Skeletal muscle tissue (tissue), 4 donors: Measurements from ENCODE around the gene IFNGR2. TPM values are rescaled to one million over a fixed set of nuclear protein-coding genes. Genes with fewer than 3 reads are reported as not detected.

Experiments
- H3K27ac ChIP-seq: one replicate; pipeline ENCODE4 v1.7.0; 2013; ENCODE audit warnings: mild to moderate bottlenecking, low read depth, low read length, inconsistent platforms
- H3K27me3 ChIP-seq, 3 donors: one replicate each; pipeline ENCODE4 v1.7.0; 2013; ENCODE audit warnings: low read length in 3 of 3; ENCODE audit not compliant: control insufficient read depth in 3 of 3, insufficient read depth in 3 of 3
- H3K36me3 ChIP-seq, 3 donors: one replicate each; pipeline ENCODE4 v1.7.0; 2013; ENCODE audit warnings: low read length in 3 of 3; ENCODE audit not compliant: control insufficient read depth in 3 of 3, insufficient read depth in 3 of 3
- H3K4me1 ChIP-seq, 3 donors: one replicate each; pipeline ENCODE4 v1.7.0; 2013; ENCODE audit warnings: low read length in 3 of 3, mild to moderate bottlenecking in 3 of 3; ENCODE audit not compliant: control insufficient read depth in 3 of 3, insufficient read depth in 3 of 3
- H3K4me3 ChIP-seq, 3 donors: one replicate each; pipeline ENCODE4 v1.7.0; 2013; ENCODE audit warnings: low read length in 3 of 3
- H3K9ac ChIP-seq, 3 donors: one replicate each; pipeline ENCODE4 v1.7.0; 2013; ENCODE audit warnings: low read length in 3 of 3, mild to moderate bottlenecking in 3 of 3, moderate library complexity in 2 of 3, low read depth in 1 of 3
- H3K9me3 ChIP-seq, 3 donors: one replicate each; pipeline ENCODE4 v1.7.0; 2013; ENCODE audit warnings: low read length in 3 of 3; ENCODE audit not compliant: control insufficient read depth in 3 of 3
- total RNA-seq: library from RNA; depleted of rRNA; stranded (reverse); fragments of >200 nt; gene quantifications from one replicate; pipeline ENCODE4 v1.2.3, GENCODE V29; 2014
- donor health status: Osteomylitis.

Gene IFNGR2
- total RNA-seq, 1 donor from 2014 or later = 43.8 TPM

DNA sequence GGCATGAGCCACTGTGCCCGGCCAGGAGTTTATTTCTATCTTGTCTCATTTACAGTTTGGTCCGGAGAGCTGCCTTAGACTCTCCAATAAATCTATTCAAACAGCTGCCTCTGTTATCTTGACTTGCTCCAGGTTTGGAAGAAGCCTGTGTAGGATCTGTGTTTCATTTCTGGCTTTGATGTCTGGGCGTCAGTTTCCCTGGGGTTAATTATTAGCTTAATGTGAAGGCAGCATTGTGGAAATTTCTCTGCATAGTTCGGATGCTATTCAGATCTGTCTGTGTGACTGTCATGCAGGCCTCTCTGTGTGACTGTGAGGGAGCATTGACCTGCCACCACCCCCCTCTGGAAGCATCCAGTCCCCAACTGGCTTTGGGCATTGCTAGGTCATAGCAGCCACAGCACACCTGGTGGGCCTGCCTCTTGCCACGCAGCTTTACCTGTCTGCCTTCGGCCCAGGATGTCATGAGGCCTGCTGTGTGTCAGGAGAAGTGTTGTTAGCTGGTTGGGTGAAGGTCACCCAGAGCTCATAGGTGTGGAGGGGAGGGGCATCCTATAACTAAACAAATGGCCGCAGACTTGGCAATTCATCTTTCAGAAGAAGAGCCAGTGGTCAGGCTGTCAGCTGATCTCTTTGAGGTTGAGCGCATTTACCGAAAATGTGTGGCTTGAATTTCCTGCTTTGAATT lies 9.8 kb downstream of the IFNGR2 start:
- peaks cover 10 to 31% (median 19%) of the 10 kb centered on the region in 3 donors for H3K36me3 ChIP-seq
- peak overlapping the region in 1 of 3 donors; percentile 32 for H3K9ac ChIP-seq
- H3K27me3 ChIP-seq = no peaks in the 10 kb centered on the region
- H3K4me3 ChIP-seq = no peak overlapping the region
- no peak overlapping the region for H3K27ac ChIP-seq
- H3K4me1 ChIP-seq = peaks cover 0 to 4% (median 3%) of the 10 kb centered on the region in 3 donors
- no peaks in the 10 kb centered on the region for H3K9me3 ChIP-seq

GRCh38 chr21:33414068-33414467 lies 10.9 kb downstream of the IFNGR2 start:
- H3K36me3 ChIP-seq = peaks cover 10 to 31% (median 19%) of the 10 kb centered on the region in 3 donors
- no peaks in the 10 kb centered on the region for H3K27me3 ChIP-seq
- H3K4me1 ChIP-seq = peaks cover 0 to 4% (median 3%) of the 10 kb centered on the region in 3 donors
- H3K9ac ChIP-seq = no peak overlapping the region
- no peak overlapping the region for H3K4me3 ChIP-seq
- no peak overlapping the region for H3K27ac ChIP-seq
- H3K9me3 ChIP-seq = no peaks in the 10 kb centered on the region

- H3K4me3 ChIP-seq = no peak overlapping the region
- peaks cover 0 to 4% (median 4%) of the 10 kb centered on the region in 3 donors for H3K4me1 ChIP-seq
- no peaks in the 10 kb centered on the region for H3K27me3 ChIP-seq
- H3K9me3 ChIP-seq = no peaks in the 10 kb centered on the region
- H3K36me3 ChIP-seq = peaks cover 10 to 35% (median 21%) of the 10 kb centered on the region in 3 donors
- no peak overlapping the region for H3K27ac ChIP-seq
- H3K9ac ChIP-seq = no peak overlapping the region
Measured at GRCh38 chr21:33414926-33415325, 11.7 kb downstream of the IFNGR2 start.

- no peaks in the 10 kb centered on the region for H3K27me3 ChIP-seq
- H3K4me3 ChIP-seq = no peak overlapping the region
- peaks cover 0 to 4% (median 3%) of the 10 kb centered on the region in 3 donors for H3K4me1 ChIP-seq
- H3K9ac ChIP-seq = no peak overlapping the region
- peaks cover 12 to 32% (median 26%) of the 10 kb centered on the region in 3 donors for H3K36me3 ChIP-seq
- no peaks in the 10 kb centered on the region for H3K9me3 ChIP-seq
- H3K27ac ChIP-seq = no peak overlapping the region
Measured at GRCh38 chr21:33418691-33419090, 15.5 kb downstream of the IFNGR2 start.

GRCh38 chr21:33419538-33420123 lies 16.4 kb downstream of the IFNGR2 start:
- peak overlapping the region; percentile 51 for H3K27ac ChIP-seq
- H3K9ac ChIP-seq = peak overlapping the region in 1 of 3 donors; percentile 23
- H3K27me3 ChIP-seq = no peaks in the 10 kb centered on the region
- H3K4me3 ChIP-seq = no peak overlapping the region
- peaks cover 0 to 4% (median 3%) of the 10 kb centered on the region in 3 donors for H3K4me1 ChIP-seq
- H3K9me3 ChIP-seq = no peaks in the 10 kb centered on the region
- peaks cover 16 to 37% (median 34%) of the 10 kb centered on the region in 3 donors for H3K36me3 ChIP-seq

DNA sequence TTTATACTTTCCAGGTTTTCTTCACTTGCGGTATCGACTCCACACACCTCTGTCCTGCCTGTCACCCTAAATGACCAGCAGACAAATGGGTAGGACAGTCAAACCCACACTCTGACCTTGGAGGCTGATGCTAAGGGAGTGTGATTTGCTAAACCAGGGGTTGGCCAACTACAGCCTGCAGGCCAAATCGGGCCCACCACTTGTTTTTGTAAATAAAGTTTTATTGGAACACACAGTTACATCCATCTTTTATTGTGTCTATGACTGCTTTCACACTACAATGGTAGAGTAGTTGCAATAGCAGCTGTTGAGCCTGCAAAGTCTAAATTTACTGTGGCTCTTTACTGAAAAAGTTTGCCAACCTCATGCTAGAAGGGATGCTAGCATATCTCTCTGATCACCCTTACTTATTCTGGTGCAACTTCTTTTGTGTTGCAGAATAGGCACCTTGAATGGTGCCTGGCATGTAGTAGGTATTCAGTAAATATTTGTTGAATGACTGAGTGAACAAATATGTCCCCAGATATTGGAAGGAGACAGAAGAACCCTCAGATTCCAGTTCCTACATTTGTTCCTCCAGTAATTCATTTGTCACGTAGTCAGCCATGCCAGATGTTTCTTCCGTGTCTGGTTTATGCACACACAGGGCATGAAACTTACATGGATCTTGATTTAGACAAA lies 18.6 kb downstream of the IFNGR2 start:
- Histone ChIP-seq H3K27me3 (no peaks in the 10 kb centered on the region), H3K9me3 (no peaks in the 10 kb centered on the region), H3K27ac (no peak overlapping the region), H3K9ac (no peak overlapping the region), H3K36me3 (peaks cover 20 to 39% (median 29%) of the 10 kb centered on the region in 3 donors), H3K4me1 (peaks cover 0 to 4% (median 3%) of the 10 kb centered on the region in 3 donors), H3K4me3 (no peak overlapping the region)

GRCh38 chr21:33424214-33424613 lies 21.0 kb downstream of the IFNGR2 start:
- no peaks in the 10 kb centered on the region for H3K9me3 ChIP-seq
- no peak overlapping the region for H3K27ac ChIP-seq
- no peak overlapping the region for H3K4me3 ChIP-seq
- no peaks in the 10 kb centered on the region for H3K27me3 ChIP-seq
- H3K9ac ChIP-seq = no peak overlapping the region
- H3K36me3 ChIP-seq = peaks cover 35 to 49% (median 39%) of the 10 kb centered on the region in 3 donors
- H3K4me1 ChIP-seq = peaks cover 0 to 4% (median 3%) of the 10 kb centered on the region in 3 donors

DNA sequence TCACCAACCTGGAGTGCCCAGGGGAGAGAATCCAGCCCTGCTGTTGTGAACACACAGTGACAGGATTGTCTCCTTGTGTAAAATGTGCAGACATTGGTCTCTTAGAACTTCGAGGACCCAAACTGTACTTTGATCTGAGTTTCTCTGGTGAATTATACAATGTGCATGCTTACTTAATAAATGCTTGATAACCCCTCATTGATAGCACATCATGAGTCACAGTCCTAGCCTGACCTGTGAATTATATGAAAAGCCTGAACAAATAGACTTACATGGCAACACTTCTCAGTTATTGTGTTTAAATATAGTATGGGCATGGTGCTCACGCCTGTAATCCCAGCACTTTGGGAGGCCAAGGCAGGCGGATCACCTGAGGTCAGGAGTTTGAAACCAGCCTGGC lies 22.6 kb downstream of the IFNGR2 start:
- H3K4me3 ChIP-seq = no peak overlapping the region
- no peak overlapping the region for H3K27ac ChIP-seq

DNA sequence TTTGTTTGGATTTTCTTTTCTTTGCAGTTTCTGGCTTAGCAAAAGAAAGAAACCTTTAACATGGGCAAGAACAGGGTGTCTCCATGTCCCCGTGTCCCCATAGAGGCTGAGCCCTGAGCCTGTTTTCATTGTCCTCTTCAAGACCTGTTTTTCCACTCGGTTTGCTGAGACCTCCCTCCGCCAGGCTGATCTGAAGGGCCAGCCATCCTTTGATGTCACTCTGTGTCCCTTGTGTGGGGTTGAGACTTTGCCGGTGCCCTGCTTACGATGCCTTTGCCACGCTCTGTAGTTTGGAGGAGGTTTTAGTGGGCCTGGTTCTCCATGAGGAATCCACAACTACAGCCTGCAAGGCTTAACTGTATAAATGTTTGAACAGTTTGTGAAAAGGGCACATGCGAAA lies 23.8 kb downstream of the IFNGR2 start:
- Histone ChIP-seq H3K27me3 (no peaks in the 10 kb centered on the region), H3K4me1 (no peaks in the 10 kb centered on the region), H3K27ac (no peak overlapping the region), H3K9me3 (no peaks in the 10 kb centered on the region), H3K4me3 (no peak overlapping the region), H3K9ac (no peak overlapping the region), H3K36me3 (peaks cover 38 to 57% (median 48%) of the 10 kb centered on the region in 3 donors)

More for the DNA sequence above, 22.6 kb downstream of the IFNGR2 start:
- no peaks in the 10 kb centered on the region for H3K9me3 ChIP-seq
- H3K4me1 ChIP-seq = no peaks in the 10 kb centered on the region
- no peak overlapping the region for H3K9ac ChIP-seq
- no peaks in the 10 kb centered on the region for H3K27me3 ChIP-seq
- peaks cover 41 to 55% (median 45%) of the 10 kb centered on the region in 3 donors for H3K36me3 ChIP-seq

- H3K9ac ChIP-seq = no peak overlapping the region
- H3K36me3 ChIP-seq = peaks cover 52 to 68% (median 62%) of the 10 kb centered on the region in 3 donors
- no peak overlapping the region for H3K27ac ChIP-seq
- no peaks in the 10 kb centered on the region for H3K27me3 ChIP-seq
- no peak overlapping the region for H3K4me3 ChIP-seq
- no peaks in the 10 kb centered on the region for H3K4me1 ChIP-seq
- H3K9me3 ChIP-seq = no peaks in the 10 kb centered on the region
Measured at GRCh38 chr21:33428669-33429068, 25.5 kb downstream of the IFNGR2 start.
